ENCODE data around the gene TNFRSF6B.
"Not testable (repeated sequence)": the region's sequence is repeated elsewhere in the genome, so short reads cannot be mapped to it uniquely, and the experiment has no call there.

TNFRSF6B gene

DNA sequence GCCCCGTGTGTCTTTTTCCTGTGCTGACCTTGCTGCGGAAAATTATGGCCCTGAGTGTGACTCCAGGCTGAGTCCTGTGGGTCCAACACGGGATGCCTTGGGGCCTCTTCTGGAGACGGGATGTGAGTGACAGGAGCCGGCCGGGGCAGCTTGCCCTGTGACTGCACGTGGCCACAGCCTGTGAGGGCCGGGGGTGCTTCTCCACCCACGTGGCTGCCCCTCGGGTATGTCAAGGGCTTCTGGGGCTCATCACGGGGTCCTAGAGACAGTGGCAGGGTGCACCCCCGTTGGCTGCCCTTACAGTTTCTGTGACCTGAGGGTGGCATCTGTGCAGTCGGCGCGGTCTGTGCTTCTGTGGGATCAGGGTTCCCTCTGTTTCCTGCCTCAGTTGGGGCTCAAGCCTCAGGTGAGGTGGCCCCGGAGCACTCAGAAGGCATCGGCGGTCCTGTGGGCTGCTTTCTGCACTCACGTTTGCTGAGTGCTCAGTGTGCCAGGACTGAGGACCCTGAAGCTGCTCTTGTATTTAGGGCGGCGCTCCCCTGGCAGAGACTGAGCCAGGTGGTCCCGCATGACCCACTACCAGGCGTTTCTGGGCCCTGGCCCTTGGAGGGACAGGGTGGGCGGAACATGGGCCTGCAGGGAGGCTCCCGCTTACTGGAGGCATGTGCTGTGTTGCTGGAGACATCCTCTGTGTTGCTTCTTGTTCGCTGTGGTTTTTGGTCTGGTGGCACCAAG lies 33.0 kb upstream of the TNFRSF6B start:
- DNase-seq, result no peak

- DNase-seq, result no peak
Measured at GRCh38 chr20:63664143-63664851, 32.2 kb upstream of the TNFRSF6B start.

GRCh38 chr20:63664861-63665594 lies 31.4 kb upstream of the TNFRSF6B start:
- DNase-seq, result no peak

- DNase-seq, result no peak
Measured at GRCh38 chr20:63665708-63666107, 30.7 kb upstream of the TNFRSF6B start.

GRCh38 chr20:63667858-63668257 lies 28.6 kb upstream of the TNFRSF6B start:
- DNase-seq, result no peak

DNA sequence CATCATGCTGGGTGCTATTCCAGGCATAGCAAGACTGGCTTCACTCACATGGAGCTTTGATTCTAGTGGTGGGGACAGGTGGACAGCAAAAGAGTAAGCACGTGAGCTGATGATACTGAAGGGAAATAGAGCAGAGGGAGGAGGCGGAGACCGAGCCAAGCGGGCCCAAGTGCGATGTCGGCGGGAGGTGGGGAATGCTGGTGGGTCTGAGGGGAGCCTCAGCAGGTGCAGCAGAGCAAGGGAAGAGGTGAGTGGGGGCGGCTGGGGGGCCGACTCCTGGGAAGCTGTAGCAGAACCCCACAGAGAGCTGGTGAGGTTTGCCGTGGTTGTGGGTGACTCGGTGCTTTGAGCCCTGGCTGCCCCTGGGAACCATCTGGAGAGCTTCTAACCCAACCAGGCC lies 28.1 kb upstream of the TNFRSF6B start:
- DNase-seq, result no peak

GRCh38 chr20:63671695-63672094 lies 24.8 kb upstream of the TNFRSF6B start:
- DNase-seq, result not testable (repeated sequence)

DNA sequence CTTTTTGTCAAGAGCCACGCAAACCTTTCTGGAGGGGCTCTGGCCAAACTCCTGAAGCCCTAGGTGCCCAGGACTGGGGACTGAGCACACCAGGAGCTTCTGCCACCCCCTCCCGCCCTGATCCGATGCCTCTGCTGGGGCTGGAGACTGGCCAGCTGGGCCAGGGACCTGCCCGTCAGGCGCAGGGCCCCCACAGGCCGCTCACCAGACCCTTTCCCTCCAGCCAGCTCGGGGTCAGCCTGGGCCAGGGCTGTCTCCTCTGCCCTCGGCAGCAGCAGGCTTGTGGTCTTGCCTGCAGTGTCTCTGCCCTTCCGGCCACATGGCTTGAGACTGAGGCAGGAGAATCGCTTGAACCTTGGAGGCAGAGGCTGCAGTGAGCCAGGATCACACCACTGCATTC lies 23.8 kb upstream of the TNFRSF6B start:
- no peak for DNase-seq

DNA sequence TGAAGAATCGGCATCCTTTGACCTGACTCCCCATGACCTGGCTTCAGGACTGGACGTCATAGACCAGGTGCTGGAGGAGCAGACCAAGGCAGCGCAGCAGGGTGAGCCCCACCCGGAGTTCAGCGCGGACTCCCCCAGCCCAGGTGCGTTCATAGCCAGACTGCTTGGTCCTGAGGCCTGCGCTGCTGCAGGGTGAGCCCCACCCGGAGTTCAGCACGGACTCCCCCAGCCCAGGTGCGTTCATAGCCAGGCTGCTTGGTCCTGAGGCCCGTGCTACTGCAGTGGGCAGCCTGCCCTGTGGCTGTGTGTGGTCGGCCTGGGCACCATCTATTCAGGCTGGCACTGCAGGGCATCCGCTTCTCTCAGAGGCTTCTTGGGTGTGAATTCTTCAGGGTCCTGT lies 22.5 kb upstream of the TNFRSF6B start:
- DNase-seq, result no peak

DNA sequence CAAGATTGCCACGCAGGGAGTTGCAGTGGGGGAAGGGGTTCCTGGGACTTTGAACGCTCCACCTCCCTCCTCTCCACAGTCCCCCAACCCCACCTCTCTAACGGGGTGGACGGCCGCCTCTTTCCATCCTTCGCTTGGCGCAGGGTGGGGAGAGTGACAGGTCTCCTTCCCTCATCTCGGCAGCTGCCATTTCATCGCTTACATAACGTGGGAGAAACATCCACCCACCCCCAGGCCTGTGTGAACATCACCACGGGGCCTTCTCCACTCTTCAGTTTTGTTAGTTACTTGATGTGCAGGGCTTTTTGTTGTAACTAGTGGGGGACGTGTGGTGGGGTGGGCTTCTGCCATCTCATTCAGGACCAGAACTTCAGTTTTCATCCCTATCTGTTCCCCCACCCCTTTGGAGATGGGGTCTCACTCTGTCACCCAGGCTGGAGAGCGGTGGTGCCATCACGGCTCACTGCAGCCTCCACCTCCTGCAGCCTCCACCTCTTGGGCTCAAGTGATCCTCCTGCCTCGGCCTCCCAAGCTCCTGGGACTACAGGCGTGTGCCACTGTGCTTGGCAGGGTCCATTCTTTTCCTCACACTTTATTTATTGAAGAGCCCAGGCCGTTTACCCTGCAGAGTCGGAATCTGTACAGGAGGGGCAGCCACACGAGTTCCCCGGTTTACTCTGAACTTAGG lies 20.6 kb upstream of the TNFRSF6B start:
- DNase-seq, result no peak

GRCh38 chr20:63678071-63678470 lies 18.4 kb upstream of the TNFRSF6B start:
- no peak for DNase-seq

GRCh38 chr20:63678667-63679465 lies 17.6 kb upstream of the TNFRSF6B start:
- no peak for DNase-seq

- DNase-seq, result no peak
Measured at GRCh38 chr20:63679799-63680305, 16.6 kb upstream of the TNFRSF6B start.

DNA sequence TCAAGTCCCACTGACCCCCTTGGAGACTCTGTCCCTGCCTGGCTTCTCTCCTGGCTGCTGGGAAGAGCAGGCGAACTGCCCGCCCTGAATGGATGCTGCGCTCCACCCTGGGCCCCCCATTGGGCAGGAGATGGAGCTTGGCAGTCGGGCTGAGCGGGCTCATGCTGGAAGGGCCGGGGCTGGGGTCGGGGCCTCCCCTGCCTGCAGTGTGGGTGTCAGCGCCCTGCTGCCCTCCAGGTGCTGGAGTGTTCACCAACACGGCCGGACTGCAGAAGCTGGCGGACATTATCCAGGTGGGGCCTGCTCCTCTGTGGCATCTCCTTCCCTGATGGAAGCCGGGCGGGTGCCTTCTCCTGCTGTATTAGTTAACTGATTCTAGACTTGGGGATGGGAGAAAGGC lies 16.0 kb upstream of the TNFRSF6B start:
- DNase-seq, result no peak

DNA sequence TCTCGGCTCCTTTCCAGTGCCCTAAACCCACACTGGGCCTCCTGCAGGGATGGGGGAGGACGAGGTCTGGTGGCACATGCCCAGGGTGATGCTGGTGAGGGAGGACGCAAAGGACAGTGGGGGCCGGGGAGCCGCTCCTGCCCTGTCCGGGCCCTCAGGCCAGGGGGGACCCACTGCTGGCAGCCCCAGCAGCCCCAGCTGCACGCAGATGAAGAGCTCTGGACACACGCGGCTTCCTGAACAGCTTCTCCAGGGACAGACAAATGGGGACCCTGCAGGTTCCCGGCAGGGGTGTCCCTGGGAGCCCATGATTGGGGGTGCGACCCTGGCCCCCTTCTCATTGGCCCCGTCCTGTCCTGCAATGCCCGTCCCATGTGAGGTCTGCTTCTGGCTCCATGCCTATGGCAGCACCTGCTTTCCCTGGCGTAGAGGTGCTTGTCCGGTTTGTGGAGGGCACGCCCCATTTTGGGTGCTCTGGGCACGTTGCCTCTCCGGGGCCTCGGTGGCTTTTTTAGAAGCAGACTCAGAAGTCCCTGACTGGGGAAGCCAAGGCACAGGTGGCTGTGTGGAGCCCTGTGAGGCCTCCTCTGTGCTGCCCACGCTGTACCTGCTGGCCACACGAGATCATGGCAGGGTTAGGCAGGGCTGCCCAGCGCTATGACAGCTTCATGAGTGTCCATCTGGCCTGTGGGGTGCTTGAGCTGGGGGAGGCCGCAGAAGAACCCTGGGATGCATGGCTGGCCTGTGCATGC lies 15.4 kb upstream of the TNFRSF6B start:
- no peak for DNase-seq

- DNase-seq, result no peak
Measured at GRCh38 chr20:63681609-63682142, 14.8 kb upstream of the TNFRSF6B start.

DNA sequence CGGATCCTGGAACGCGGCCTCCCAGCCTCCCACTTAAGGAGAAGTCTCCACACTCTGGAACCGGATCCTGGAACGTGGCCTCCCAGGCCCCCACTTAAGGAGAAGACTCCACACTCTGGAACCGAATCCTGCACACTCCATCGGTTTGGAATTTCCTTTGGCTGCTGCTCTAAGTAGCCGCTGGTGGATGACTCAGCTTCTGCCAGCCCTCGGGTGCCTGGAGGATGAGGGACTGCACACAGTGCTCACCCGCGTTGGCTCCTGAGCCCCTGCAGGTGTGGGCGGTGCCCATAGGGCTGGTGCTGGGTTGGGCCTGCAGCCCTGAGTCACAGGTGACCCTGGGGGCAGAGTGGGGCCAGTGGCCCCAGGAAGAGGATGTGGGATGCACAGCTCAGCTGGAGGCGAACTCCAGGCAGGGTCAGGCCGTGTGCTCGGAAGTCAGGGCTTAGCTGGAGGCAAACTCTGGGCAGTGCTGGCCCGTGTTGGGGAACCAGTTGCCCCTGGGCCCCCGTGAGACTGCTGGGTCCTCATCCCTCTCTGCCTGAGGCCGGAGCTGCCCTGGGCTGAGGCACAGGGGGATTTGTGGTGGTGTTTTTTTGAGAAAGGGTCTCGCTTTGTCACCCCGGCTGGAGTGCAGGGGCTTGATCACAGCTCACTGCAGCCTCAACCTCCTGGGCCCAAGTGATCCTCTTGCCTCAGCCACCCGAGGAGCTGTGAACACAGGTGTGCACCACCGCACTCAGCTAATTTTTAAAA lies 13.9 kb upstream of the TNFRSF6B start:
- no peak for DNase-seq

- DNase-seq, result no peak
Measured at GRCh38 chr20:63685269-63686026, 11.0 kb upstream of the TNFRSF6B start.

DNA sequence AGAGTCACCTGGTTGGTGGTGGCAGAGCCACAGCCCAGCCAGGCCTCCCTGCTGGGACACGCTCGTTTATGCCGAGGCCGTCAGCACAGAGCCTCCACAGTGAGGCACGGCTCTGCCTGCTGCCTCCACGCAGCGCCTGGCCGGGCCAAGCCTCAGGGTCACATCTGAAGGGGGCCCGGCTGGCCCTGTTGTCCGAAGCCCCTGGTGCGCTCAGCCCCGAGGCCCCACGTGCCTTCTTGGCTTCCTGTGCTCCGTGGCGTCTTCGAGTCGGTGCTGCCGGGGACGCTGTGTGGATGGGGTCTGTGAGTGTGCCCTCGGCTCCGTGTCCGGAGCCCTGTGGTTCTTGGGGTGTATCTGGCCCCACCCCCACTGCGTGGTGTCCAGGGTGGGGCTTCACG lies 10.4 kb upstream of the TNFRSF6B start:
- no peak for DNase-seq

Measured in CD4-positive, alpha-beta T cell treated with Interferon alpha-2 for 1 hour (primary cell).